PC-3 (cell line): ENCODE measurements around the gene ANK3.

ENCODE experiments used
- CTCF ChIP-seq: fragments of 300-600 bp; sonication (generic); conservative IDR thresholded peaks from 2 replicates; pipeline ENCODE4 v1.5.1; 2017; ENCODE audit warnings: antibody characterized with exemption, low read depth, mild to moderate bottlenecking, low read length
- EZH2 ChIP-seq: fragments of 300-600 bp; sonication (generic); IDR thresholded peaks from one replicate; pipeline ENCODE4 v1.6.1; 2017; ENCODE audit warnings: antibody characterized with exemption, mild to moderate bottlenecking, low read length; ENCODE audit not compliant: unreplicated experiment
- EZH2phosphoT487 ChIP-seq: fragments of 300-600 bp; sonication (generic); IDR thresholded peaks from 2 replicates; pipeline ENCODE4 v1.6.1; 2018; ENCODE audit warnings: mild to moderate bottlenecking, antibody characterized with exemption, low read length, borderline replicate concordance

DNA sequence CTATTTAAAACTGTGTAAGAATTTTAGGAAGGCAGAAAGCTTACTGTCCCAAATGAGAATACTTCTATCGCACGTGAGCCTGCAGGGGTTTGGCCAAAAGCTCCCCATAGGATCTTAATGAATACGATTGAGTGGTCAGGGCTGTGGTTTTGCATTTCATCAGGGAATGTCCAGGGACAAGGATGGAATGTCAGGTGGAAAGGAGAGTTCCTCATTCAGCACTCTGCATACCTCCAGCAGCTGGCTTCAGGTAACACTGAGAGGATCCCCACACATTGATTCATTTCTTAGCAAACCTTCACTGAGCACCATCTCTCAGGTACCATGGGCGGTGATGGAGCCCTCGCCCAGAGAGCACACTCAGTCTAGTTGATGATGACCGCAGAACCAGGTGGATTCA, 27.2 kb downstream of the ANK3 start:
- TF ChIP-seq CTCF = no peak
- no peak for TF ChIP-seq EZH2
- TF ChIP-seq EZH2phosphoT487 = no peak
